HG03558 (cell line): ENCODE measurements around the gene NAA80.
"Not testable (repeated sequence)": the region's sequence is repeated elsewhere in the genome, so short reads cannot be mapped to it uniquely, and the experiment has no call there.

Experiments
- ATAC-seq: cut with Tn5 transposase; IDR thresholded peaks from one replicate; pipeline ENCODE4 v1.9.1; 2021; ENCODE audit warnings: moderate number of reproducible peaks; ENCODE audit not compliant: unreplicated experiment; ENCODE audit errors: extremely low read depth

Gene NAA80

DNA sequence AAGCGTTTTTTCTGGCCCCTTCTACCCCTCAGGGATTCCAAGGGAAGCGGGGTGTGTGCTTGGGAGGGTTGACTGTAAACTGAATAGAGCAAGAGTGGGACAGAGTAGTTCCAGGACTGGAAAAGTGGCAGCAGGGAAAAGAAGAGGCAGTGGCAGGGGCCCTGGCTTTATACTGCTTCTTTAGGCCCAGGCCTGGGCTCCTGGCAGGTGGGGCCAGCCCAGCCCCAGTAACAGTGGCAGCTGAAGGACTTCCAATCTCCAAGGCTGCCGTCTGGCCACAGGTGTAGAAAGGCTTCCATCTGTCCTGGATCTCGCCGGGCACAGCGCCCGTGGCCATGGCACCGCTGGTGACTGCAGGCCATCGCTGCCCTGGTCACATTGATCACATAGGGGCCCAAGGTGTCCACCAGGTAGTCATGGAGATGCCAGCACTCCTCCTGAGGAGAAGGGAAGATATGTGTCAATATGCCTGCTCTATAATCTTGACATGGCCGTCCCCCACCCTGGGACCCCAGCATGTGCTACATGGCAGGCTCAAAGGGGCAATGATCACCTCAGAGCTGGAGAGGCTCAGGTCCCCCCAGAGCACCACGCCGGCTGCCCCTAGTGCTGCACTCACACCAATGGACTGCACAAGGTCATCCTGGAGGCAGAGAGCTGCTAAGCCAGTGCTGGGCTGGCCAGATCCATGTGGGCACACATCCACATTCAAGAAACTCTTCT lies 6.0 kb downstream of the NAA80 start:
- no peak for ATAC-seq

DNA sequence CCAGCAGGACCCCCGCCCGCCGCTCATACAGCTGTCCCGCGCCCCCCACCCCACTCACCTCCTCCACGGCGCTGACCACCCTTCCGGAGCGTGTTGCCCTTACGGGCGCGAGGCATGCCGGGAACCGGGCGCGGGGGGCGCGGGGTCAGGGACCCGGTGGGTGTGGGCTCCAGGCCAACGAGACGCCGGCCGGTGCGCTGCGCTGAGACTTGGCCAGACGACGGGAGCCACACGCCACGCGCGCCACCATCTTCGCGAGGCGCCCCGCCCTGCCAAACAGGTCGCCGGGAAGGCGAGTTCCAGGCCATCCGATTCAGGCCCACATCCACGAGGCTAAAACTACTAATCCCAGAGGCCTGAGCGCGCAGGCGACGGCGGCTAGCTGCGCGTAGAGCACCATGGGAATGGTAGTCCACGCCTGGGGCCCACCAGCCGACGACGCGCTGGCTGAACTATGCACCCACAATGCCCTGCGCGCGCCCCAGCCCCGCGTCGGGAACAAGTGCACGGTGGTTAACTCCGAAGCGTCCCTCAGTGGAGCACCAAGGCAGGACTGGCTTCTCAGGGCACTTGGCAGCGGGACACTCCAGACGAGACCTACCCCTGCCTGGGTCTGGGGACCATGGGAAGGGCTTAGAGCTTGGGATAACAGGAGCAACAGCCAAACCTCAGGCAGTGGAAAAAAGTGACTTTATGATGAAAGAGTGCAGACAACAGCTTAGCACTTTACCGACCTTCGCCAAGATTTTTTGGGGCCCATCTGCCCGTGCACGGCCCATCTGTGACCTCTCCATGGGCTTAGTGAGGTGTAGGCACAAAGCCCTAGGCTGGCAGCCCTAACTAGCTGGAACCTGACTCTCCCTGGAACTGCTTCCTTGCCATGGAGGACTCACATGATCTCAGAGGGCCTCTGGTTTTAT lies 6.8 kb downstream of the NAA80 start, which contains the start of gene IFRD2:
TSS of gene IFRD2 (minus strand) at position 271 of the 920 bp plus-strand sequence. CDS start at position 116, 155 bp downstream.
- ATAC-seq, result peak; percentile 89

DNA sequence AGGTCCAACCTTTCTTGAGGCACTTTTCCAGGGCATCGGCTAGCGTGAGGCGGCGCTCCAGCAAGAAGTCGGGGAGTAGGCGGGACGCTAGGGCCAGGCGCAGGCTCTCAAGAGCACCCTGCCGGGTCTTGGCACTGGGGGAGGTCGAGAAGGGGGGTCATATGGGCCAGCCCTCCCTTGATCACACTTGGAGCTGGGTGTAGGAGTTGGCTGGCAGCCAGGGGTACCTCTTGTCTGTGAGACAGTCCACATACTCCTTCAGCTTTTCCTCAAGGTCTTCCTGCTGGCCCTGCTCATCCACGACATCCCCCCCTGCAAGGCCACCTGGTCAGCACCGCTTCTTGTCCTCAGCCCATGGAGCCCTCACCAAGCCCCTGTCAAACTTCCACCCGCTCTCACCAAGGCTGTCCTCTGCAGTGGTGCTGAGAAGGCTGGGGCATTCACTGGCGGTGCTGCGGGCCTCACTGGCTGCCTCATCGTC lies 9.0 kb downstream of the NAA80 start:
- no peak for ATAC-seq

DNA sequence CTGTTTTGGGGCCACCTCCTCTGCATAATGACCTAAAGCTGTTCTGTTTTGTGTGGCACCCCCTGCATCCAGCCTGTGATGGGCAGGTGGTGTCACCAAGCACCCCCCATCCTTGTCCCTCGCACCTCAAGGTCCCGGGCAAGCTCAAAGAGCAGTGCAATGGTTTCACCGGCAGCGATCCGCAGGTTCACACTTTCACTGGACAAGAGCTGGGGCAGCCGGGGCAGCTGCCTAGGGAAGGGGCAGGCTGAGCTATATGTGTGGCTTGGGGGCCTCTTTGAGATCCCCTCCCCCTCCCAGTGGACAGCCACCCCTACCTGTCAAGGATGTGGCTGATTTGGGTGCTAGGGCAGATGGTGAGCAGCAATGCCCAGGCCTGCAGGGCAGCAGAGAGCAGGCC lies 10.1 kb downstream of the NAA80 start:
- no peak for ATAC-seq

DNA sequence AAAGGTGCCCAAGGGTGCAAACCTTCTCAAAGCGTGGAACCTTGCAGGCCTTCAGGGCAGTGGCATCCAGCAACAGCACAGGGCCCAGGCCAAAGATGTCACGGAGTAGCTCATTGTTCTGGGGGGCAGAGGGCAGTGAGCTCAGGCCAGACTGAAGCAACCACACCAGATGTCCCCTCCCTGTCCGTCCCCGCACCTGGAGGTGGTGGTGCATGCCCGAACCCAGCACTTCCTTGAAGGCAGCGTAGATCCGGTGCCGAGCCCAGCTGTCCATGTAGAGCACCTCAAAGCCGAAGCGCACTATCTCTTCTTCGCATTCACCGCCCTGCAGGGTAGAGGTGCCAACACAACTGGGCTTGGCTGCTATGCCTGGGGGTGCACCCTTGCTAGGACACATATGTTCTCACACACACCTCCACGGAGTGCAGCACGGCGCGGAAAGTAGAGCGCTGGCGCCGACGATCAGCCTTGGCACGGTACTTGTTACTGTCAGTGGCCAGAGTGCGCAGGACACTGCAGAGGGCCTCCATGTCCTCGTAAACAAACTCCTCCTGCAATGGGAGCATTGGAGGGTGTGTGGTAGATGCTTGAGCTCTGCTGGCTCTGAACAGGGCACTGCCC lies 10.7 kb downstream of the NAA80 start:
- no peak for ATAC-seq

DNA sequence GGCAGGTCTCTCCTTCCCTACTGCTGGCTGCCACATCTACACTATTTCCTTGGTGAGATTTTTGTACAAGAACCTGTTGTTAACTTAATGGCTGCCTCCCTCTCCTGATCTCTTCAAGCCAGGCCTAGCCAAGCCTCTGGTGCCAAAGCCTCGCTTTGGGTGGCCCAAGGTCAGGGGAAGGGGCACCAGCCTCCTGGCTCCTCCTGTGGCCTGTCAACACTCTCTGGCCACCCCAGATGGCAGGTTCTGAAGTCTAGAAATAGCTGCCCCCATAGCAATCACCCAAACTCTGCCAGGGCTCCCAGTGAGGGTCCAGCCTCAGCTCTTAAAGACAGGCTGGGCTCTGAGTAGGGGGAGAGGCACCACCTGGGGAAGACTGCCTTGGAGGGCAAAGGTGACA lies 11.9 kb downstream of the NAA80 start:
- ATAC-seq, result no peak

DNA sequence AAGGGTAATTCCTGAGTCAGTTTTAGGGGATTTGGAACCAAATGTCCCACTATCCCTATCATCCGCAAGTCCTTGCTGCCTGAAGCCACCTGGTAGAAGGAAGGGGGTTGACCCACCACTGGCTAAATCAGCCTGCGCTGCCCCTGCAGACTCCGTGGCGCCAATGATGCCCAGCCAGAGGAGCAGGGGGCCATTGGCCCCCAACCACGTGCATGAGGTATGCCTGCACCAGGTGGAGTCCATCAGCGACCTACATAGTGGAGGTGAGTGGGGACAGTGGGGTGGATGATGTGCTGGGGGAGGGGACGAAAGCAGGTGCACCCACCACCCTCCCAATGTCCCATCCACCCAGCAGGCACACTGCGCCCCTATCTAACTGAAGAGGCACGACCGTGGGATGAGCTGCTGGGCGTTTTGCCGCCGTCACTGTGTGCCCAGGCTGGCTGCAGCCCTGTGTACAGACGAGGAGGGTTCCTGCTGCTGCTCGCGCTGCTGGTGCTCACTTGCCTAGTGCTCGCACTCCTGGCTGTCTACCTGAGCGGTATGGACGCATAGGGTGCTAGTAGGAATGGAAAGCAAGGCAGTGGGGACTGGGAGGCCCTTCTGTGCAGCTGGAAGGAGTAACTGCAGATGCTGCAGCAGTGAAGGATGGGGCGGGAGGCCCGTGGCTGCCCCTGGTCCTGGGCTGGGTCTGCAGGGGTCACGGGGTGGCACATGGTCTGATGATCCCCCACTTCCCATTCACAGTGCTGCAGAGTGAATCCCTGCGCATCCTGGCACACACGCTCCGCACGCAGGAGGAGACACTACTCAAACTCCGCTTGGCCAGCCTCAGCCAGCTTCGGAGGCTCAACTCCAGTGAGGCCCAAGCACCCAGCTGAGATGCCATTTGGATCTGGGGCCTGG lies 12.6 kb downstream of the NAA80 start:
- ATAC-seq, result no peak

DNA sequence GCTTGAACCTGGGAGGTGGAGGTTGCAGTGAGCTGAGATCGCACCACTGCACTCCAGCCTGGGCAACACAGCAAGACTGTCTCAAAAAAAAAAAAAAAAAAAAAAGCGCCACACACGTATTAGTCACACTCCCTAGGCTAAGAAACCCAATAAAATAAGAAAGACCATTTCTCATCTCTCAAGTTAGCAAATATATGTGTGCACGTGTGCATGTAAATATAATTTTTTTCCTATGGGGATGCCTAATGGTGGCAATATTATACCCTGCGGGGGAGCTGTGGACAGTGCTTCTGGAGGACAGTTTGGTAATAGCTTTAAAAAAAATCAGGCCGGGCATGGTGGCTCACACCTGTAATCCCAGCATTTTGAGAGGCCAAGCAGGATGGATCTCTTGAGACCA lies 15.1 kb downstream of the NAA80 start:
- not testable (repeated sequence) for ATAC-seq

DNA sequence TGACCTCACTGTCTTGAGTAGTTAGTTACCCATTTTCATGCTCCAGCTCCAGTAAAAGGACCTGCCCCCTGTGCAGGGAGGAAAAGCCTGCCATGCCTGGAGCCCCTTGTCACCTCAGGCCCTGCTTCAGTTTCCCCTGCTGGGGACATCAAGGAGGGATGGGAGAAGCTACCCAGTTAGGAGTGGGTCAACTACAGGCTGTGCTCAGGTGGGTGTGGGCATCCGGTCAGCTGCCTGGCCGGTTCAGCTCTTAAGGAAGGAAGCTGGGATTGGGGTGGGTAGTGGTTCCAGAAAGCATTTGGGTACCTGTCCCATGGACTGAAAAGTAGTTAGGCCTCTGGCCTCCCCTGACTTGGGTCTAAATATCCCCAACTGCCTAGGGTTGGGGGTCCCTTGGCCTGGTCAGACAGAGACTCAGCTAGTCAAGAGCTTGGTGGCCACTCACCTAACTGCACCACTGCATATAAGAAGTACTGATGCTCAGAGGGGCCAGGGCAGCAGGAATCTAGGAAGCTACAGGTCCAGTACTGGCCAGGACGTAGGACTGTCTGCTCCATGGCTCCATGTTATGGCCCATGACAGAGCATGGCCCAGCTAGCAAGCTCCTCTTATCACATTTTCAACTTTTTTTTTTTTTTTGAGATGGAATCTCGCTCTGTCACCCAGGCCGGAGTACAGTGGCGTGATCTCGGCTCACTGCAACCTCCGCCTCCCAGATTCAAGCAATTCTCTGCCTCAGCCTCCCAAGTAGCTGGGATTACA lies 19.8 kb downstream of the NAA80 start:
- no peak for ATAC-seq

DNA sequence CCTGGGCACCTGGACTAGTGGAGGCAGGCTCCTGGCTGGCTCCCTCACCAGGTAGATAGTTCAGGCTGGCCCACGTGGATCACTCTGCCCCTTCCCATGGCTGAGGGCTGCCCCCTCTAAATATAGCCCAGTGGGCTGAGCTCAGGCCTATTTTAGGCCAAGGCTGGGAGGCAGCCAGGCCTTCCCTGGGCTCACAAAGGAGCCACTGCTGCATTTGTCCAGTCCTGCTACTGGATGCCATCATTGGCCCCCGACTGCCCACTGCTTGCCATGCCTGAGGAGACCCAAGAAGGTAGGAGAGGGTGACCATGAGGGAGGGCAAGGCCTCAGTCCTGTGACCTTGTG lies 20.4 kb downstream of the NAA80 start, which contains the start of gene LSMEM2:
TSS of gene LSMEM2 (plus strand) at position 208 of the 345 bp plus-strand sequence. CDS start at position 235, 27 bp downstream.
- no peak for ATAC-seq

DNA sequence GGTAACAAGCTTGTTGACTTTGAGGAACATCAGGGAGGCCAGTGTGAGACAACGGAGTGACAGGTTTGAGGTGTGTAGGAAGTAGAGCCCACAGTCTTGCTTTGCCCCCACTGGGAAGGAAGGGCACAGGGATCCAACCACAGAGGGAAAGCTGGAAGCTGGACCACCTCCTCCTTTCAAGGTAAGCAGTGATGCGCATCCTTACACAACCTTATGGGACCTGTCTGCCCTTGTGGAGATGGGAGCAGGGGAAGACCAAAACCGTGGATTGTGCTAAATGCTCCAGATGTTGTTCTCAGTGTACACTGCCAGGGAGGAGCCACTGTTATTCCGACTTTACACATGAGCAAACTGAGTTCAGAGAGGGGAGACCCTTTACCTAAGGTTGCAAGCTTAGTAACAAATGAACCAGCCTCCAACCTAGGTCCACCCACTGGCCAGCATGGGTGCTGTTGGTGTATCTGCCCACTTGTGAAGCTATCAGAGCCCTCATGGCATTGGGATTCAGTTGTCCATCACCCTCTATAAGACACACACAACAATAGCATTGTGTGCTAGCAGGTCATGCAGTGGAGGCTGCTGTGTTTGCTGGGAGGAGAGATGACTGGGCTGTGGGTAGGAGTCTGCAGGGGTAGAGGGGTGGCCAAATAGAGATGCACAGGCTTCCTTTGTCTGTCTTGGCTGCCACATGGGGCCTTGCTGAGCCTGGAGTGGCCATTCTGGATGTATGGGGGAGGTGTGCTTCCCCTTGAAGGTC lies 20.9 kb downstream of the NAA80 start:
- ATAC-seq, result no peak

DNA sequence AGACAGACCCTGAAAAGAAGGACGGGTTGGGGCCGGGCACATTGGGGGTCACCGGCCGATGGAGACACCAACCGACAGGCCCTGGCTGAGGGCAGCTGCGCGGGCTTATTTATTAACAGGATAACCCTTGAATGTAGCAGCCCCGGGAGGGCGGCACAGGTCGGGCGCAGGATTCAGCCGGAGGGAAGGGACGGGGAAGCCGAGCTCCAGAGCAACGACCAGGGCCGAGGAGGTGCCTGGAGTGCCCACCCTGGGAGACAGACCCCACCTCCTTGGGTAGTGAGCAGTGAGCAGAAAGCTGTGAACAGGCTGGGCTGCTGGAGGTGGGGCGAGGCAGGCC lies 22.5 kb downstream of the NAA80 start:
- no peak for ATAC-seq

DNA sequence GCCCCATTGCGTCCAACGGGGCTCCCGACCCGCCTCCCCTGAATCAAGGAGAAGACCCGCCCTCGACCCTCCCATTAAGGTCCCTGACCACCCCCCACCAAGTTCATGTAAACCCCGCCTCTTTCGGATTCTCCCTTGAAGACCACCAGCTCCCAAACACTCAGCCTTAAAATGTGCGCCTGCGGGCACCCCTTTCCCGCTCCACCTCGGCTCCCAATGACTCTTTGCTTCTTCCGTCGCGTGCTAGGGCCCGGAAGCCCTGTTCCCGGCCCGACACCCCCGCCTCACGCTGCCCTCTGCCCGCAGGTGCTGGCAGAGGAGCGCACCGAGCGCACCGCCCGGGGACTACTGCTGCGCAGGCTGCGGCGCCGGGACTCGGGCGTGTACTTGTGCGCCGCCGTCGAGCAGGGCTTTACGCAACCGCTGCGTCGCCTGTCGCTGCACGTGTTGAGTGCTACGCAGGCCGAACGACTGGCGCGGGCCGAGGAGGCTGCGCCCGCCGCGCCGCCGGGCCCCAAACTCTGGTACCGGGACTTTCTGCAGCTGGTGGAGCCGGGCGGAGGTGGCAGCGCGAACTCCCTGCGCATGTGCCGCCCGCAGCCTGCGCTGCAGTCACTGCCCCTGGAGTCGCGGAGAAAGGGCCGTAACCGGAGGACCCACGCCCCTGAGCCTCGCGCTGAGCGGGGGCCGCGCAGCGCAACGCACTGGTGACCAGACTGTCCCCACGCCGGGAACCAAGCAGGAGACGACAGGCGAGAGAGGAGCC lies 23.0 kb downstream of the NAA80 start:
- no peak for ATAC-seq

DNA sequence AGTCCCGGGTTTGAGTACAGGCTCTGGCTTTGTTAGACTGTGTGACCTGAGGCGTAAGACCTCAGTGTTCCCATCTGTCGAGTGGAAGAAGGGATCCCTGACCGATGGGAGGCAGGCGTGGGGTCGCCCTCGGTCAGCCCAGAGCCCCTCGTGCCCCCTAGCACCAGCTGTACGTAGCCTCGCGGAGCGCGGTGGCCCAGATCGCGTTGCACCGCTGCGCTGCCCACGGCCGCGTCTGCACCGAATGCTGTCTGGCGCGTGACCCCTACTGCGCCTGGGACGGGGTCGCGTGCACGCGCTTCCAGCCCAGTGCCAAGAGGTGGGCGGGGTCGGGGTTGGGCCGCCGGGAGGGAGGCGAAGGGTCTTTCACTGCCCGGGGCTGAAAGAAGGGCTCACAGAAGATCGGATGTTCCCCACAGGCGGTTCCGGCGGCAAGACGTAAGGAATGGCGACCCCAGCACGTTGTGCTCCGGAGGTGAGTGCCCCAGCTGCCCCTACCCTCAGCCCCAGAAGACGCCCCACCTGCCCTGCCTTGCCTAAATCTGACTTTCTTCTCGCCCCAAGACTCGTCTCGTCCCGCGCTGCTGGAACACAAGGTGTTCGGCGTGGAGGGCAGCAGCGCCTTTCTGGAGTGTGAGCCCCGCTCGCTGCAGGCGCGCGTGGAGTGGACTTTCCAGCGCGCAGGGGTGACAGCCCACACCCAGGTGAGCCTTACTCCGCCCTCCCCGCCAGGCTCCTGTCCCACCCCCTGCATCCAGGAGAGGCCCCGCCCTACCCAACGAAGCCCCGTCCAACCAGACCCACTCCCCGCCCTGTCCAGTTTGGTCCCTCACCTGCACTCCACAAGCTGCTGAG lies 23.8 kb downstream of the NAA80 start:
- ATAC-seq, result no peak

DNA sequence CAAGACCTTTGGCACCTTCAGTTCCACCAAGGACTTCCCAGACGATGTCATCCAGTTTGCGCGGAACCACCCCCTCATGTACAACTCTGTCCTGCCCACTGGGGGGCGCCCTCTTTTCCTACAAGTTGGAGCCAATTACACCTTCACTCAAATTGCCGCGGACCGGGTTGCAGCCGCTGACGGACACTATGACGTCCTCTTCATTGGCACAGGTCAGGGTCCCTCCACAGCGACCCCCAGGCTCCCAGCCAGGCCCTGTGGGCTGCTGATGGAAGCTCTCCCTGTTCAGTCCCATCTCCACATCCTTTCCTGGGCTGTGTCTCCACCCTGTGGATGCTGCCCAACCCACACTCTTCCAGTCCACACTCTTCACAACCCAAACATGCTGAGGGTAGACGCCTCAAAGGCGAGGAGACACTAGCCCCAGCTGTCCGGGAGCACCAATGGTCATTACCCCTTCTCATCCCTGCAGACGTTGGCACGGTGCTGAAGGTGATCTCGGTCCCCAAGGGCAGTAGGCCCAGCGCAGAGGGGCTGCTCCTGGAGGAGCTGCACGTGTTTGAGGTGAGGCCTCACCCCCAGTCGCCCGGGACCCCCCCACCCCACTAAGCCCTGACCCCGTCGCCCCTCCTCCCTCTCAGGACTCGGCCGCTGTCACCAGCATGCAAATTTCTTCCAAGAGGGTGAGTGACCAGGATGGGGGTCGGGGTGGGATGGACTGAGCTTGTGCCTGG lies 24.7 kb downstream of the NAA80 start:
- ATAC-seq, result no peak

DNA sequence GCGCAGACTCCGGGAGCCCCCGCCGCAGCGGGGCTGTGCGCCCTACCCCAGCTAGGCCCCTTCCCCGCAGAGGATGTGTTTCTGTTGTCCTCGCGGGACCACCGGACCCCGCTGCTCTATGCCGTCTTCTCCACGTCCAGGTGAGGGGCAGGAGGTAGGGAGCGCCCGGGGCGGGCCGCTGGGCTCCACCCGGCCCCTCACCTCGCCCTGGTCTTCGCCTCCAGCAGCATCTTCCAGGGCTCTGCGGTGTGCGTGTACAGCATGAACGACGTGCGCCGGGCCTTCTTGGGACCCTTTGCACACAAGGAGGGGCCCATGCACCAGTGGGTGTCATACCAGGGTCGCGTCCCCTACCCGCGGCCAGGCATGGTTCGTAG lies 25.5 kb downstream of the NAA80 start:
- no peak for ATAC-seq
